Cerebellar cortex (tissue), 1 donor: ENCODE measurements around the gene ZSCAN26.

ENCODE experiments used
- DNase-seq: peaks from one replicate; pipeline ENCODE4 v3.0.0-alpha.2; 2015; ENCODE audit warnings: low spot score

Gene ZSCAN26

DNA sequence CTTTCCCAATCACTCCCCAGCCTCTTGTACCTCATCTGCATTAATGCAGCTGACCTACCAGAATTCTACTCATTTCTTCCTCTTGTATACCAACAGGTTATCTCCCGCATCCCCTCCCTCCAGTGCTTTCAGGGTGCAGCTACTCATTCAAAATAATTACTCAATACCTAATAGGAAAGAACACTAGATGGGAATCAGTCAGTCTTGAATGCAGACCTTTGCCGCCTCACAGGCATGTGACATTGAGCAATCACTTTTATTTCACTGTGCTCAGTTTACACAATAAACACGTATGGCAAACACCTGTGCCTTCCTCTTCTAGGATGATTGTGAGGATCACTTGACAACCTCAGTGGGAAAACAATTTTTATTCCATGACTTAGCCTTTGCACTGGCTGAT lies 55.7 kb downstream of the ZSCAN26 start:
- DNase-seq = no peak

DNA sequence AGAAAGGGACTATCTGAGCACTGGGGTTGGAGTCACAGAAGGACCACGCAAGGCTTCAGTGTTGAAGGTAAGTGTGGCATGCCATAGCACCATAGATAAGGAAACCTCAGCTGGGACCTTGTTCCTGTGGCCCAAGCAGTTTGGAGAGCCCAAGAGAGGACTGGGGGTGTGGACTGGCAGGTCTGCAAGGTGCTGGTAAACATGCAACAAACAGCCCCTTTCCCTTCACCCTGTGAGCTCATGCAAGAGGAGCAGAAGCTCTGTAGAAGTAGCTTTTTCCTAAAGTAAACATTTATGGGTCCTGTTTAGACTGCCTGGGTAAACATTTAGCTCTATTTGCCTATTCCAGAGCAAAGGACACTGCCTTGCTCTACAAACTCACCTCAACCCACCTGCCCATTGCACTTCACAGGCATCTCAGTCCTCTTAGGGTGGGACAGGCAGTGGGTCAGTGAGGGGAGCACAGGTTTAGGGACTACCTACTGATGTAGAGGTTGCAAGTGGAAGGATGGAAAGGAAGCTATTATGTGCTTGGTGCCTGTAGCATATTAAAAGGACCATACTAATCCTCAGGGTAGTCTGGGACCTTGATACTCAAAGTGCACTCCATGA lies 57.0 kb downstream of the ZSCAN26 start:
- no peak for DNase-seq

DNA sequence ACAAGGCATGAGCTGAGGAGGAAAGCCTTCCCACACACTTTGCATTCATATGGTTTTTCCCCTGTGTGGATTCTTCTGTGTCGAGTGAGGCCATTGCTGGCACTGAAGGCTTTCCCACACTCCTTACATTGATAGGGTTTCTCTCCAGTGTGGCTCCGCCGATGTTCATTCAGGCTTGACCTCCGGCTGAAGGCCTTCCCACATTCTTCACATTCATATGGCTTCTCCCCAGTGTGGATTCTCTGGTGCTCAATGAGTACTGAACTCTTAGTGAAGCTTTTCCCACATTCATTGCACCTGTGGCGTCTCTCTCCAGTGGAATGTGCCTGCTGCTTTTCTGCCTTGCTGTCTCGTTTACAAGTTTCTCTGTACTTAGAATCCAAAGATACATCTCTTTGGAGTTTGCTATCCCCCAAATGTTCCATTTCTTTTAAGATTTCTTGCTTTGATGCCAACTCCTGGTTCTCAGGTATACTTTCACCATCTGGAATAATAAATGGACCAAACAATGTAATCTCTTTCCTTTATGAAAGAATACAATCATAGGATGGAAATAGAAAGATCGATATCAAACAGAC lies 59.5 kb downstream of the ZSCAN26 start:
- no peak for DNase-seq
